Activated CD4-positive, alpha-beta memory T cell treated with anti-CD3 and anti-CD28 coated beads, Interleukin-2, amount 10 ng/mL, durations not matched to agents 7 days and 5 days (primary cell): ENCODE measurements around the gene CLPTM1L. TPM values are rescaled to one million over a fixed set of nuclear protein-coding genes. Genes with fewer than 3 reads are reported as not detected.

ENCODE experiments used
- CTCF ChIA-PET: fragments of 350-600 bp; sonication (Branson Sonifier 250); formaldehyde crosslinking; loops from one replicate; lab custom pipeline; 2021; ENCODE audit warnings: antibody characterized with exemption, inconsistent platforms; lab: Charles Lee
- POLR2A ChIA-PET: fragments of 350-600 bp; sonication (Branson Sonifier 250); formaldehyde crosslinking; loops from one replicate; lab custom pipeline; 2021; ENCODE audit warnings: antibody characterized with exemption; lab: Charles Lee
- DNase-seq: peaks from one replicate; pipeline ENCODE4 v3.0.0-alpha.2; 2020
- H3K27ac Mint-ChIP-seq: one replicate; pipeline ENCODE4 v1.8.0; 2021; ENCODE audit warnings: mild to moderate bottlenecking, mixed read lengths
- H3K27me3 Mint-ChIP-seq: one replicate; pipeline ENCODE4 v1.8.0; 2021; ENCODE audit warnings: mixed read lengths
- H3K36me3 Mint-ChIP-seq: one replicate; pipeline ENCODE4 v1.8.0; 2021; ENCODE audit warnings: low read depth, mixed read lengths
- H3K4me1 Mint-ChIP-seq: one replicate; pipeline ENCODE4 v1.8.0; 2021; ENCODE audit warnings: mixed read lengths
- H3K4me3 Mint-ChIP-seq: one replicate; pipeline ENCODE4 v1.8.0; 2021; ENCODE audit warnings: mild to moderate bottlenecking, mixed read lengths
- H3K9me3 Mint-ChIP-seq: one replicate; pipeline ENCODE4 v1.8.0; 2021; ENCODE audit warnings: mixed read lengths
- total RNA-seq, 2 experiments: library from RNA; stranded (reverse); gene quantifications; one replicate each; pipeline ENCODE4 v1.2.3, GENCODE V29; 2021

The CLPTM1L gene
- total RNA-seq, 2 experiments from 2014 or later = 99.7 to 101 TPM

- Mint-ChIP-seq H3K4me3 (no peak overlapping the region), H3K9me3 (no peaks in the 10 kb centered on the region), H3K4me1 (peaks cover 2% of the 10 kb centered on the region), H3K36me3 (peaks cover 54% of the 10 kb centered on the region), H3K27ac (no peak overlapping the region), H3K27me3 (no peaks in the 10 kb centered on the region)
- ChIA-PET POLR2A (no interaction called here), CTCF (interaction anchor here (0.9 kb wide), 1 partner anchor 11 kb away, joined by 3 read pairs; no protein-coding TSS in a partner anchor)
- DNase-seq = no peak
Measured at GRCh38 chr5:1323803-1324173, 21.1 kb downstream of the CLPTM1L start.

GRCh38 chr5:1322955-1323802 lies 21.7 kb downstream of the CLPTM1L start:
- H3K4me3 Mint-ChIP-seq = no peak overlapping the region
- no peaks in the 10 kb centered on the region for H3K27me3 Mint-ChIP-seq
- no peaks in the 10 kb centered on the region for H3K9me3 Mint-ChIP-seq
- H3K36me3 Mint-ChIP-seq = peaks cover 58% of the 10 kb centered on the region
- H3K4me1 Mint-ChIP-seq = no peaks in the 10 kb centered on the region
- H3K27ac Mint-ChIP-seq = no peak overlapping the region
- ChIA-PET POLR2A (interaction anchor here (1.2 to 1.7 kb wide), 2 partner anchors 9 to 22 kb away, joined by 3 to 5 read pairs; partner anchors contain the start of gene CLPTM1L), CTCF (interaction anchor here (0.9 kb wide), 1 partner anchor 10 kb away, joined by 3 read pairs; no protein-coding TSS in a partner anchor)
- no peak for DNase-seq

- no peaks in the 10 kb centered on the region for H3K9me3 Mint-ChIP-seq
- no peak overlapping the region for H3K4me3 Mint-ChIP-seq
- H3K36me3 Mint-ChIP-seq = peaks cover 67% of the 10 kb centered on the region
- ChIA-PET POLR2A (interaction anchor here (1.2 to 1.7 kb wide), 2 partner anchors 9 to 23 kb away, joined by 3 to 5 read pairs; partner anchors contain the start of gene CLPTM1L), CTCF (no interaction called here)
- H3K27me3 Mint-ChIP-seq = no peaks in the 10 kb centered on the region
- DNase-seq = no peak
- H3K27ac Mint-ChIP-seq = no peak overlapping the region
- H3K4me1 Mint-ChIP-seq = peaks cover 3% of the 10 kb centered on the region
Measured at GRCh38 chr5:1322036-1322900, 22.6 kb downstream of the CLPTM1L start.

- ChIA-PET POLR2A (interaction anchor here (1.2 to 1.7 kb wide), 2 partner anchors 8 to 23 kb away, joined by 3 to 5 read pairs; partner anchors contain the start of gene CLPTM1L), CTCF (interaction anchor here (1.1 kb wide), 1 partner anchor 154 kb away, joined by 3 read pairs; no protein-coding TSS in a partner anchor)
- DNase-seq = no peak
- no peak overlapping the region for H3K27ac Mint-ChIP-seq
- no peak overlapping the region for H3K4me3 Mint-ChIP-seq
- no peaks in the 10 kb centered on the region for H3K27me3 Mint-ChIP-seq
- H3K36me3 Mint-ChIP-seq = peaks cover 71% of the 10 kb centered on the region
- no peaks in the 10 kb centered on the region for H3K9me3 Mint-ChIP-seq
- H3K4me1 Mint-ChIP-seq = peaks cover 9% of the 10 kb centered on the region
Measured at GRCh38 chr5:1321576-1321975, 23.3 kb downstream of the CLPTM1L start.

- ChIA-PET CTCF (interaction anchor here (1.1 kb wide), 1 partner anchor 153 kb away, joined by 3 read pairs; no protein-coding TSS in a partner anchor), POLR2A (interaction anchor here (0.6 kb wide), 1 partner anchor 27 kb away, joined by 3 read pairs; no protein-coding TSS in a partner anchor)
- H3K4me3 Mint-ChIP-seq = no peak overlapping the region
- H3K27ac Mint-ChIP-seq = no peak overlapping the region
- peaks cover 64% of the 10 kb centered on the region for H3K36me3 Mint-ChIP-seq
- peaks cover 18% of the 10 kb centered on the region for H3K4me1 Mint-ChIP-seq
- DNase-seq = no peak
- no peaks in the 10 kb centered on the region for H3K9me3 Mint-ChIP-seq
- H3K27me3 Mint-ChIP-seq = no peaks in the 10 kb centered on the region
Measured at GRCh38 chr5:1320436-1321344, 24.2 kb downstream of the CLPTM1L start.

GRCh38 chr5:1319436-1320256 lies 25.3 kb downstream of the CLPTM1L start:
- POLR2A ChIA-PET = interaction anchor here (0.7 kb wide), 1 partner anchor 25 kb away, joined by 3 read pairs; no protein-coding TSS in a partner anchor

GRCh38 chr5:1318659-1319251 lies 26.1 kb downstream of the CLPTM1L start:
- Mint-ChIP-seq H3K27me3 (no peaks in the 10 kb centered on the region), H3K9me3 (no peaks in the 10 kb centered on the region), H3K4me1 (peaks cover 37% of the 10 kb centered on the region), H3K36me3 (peaks cover 51% of the 10 kb centered on the region), H3K27ac (no peak overlapping the region), H3K4me3 (no peak overlapping the region)
- ChIA-PET CTCF (no interaction called here), POLR2A (interaction anchor here (2.1 kb wide), 1 partner anchor 26 kb away, joined by 10 read pairs; the partner anchor contains the start of gene CLPTM1L)
- DNase-seq = no peak

More at GRCh38 chr5:1319436-1320256, 25.3 kb downstream of the CLPTM1L start:
- no peak overlapping the region for H3K27ac Mint-ChIP-seq
- H3K4me1 Mint-ChIP-seq = peaks cover 28% of the 10 kb centered on the region
- no peaks in the 10 kb centered on the region for H3K9me3 Mint-ChIP-seq
- CTCF ChIA-PET = no interaction called here
- H3K4me3 Mint-ChIP-seq = no peak overlapping the region
- H3K27me3 Mint-ChIP-seq = no peaks in the 10 kb centered on the region
- DNase-seq = no peak
- peaks cover 60% of the 10 kb centered on the region for H3K36me3 Mint-ChIP-seq

GRCh38 chr5:1317921-1318565 lies 26.9 kb downstream of the CLPTM1L start:
- Mint-ChIP-seq H3K4me3 (no peak overlapping the region), H3K27me3 (no peaks in the 10 kb centered on the region), H3K36me3 (peaks cover 48% of the 10 kb centered on the region), H3K9me3 (no peaks in the 10 kb centered on the region), H3K4me1 (peaks cover 44% of the 10 kb centered on the region), H3K27ac (peak overlapping the region; percentile 10)
- POLR2A ChIA-PET = interaction anchor here (1.2 to 2.1 kb wide), 3 partner anchors 8 to 26 kb away, joined by 3 to 10 read pairs (median 6); partner anchors contain the start of gene CLPTM1L
- CTCF ChIA-PET = interaction anchor here (0.6 to 1.2 kb wide), 3 partner anchors 8 to 62 kb away, joined by 3 to 4 read pairs (median 4); no protein-coding TSS in a partner anchor
- no peak for DNase-seq

- Mint-ChIP-seq H3K27me3 (peaks cover 2% of the 10 kb centered on the region), H3K27ac (peak overlapping the region; percentile 94), H3K4me3 (peak overlapping the region; percentile 60), H3K9me3 (peaks cover 3% of the 10 kb centered on the region), H3K36me3 (peaks cover 49% of the 10 kb centered on the region), H3K4me1 (peaks cover 57% of the 10 kb centered on the region)
- DNase-seq = no peak
- CTCF ChIA-PET = interaction anchor here (1.2 to 1.5 kb wide), 4 partner anchors 9 to 148 kb away, joined by 3 to 4 read pairs (median 4); no protein-coding TSS in a partner anchor
- POLR2A ChIA-PET = interaction anchor here (0.8 to 2.2 kb wide), 10 partner anchors 9 to 484 kb away, joined by 3 to 10 read pairs (median 4); partner anchors contain the start of genes CLPTM1L and TERT
Measured at GRCh38 chr5:1316588-1317340, 28.1 kb downstream of the CLPTM1L start.
